CMK (cell line): ENCODE data around the gene ACVR2B.

Source experiments
- DNase-seq: peaks from one replicate; pipeline ENCODE4 v3.0.0-alpha.2; 2010; ENCODE audit warnings: low read depth

The ACVR2B gene

GRCh38 chr3:38458796-38459498, 5.3 kb downstream of the ACVR2B start:
- DNase-seq: no peak

- no peak for DNase-seq
Measured at GRCh38 chr3:38459499-38460048, 5.9 kb downstream of the ACVR2B start.

- no peak for DNase-seq
Measured at GRCh38 chr3:38460377-38461270, 6.9 kb downstream of the ACVR2B start.

GRCh38 chr3:38465588-38466154, 12.0 kb downstream of the ACVR2B start:
- DNase-seq: no peak

GRCh38 chr3:38468765-38469164, 15.1 kb downstream of the ACVR2B start:
- no peak for DNase-seq

- no peak for DNase-seq
Measured at GRCh38 chr3:38469852-38470251, 16.2 kb downstream of the ACVR2B start.

GRCh38 chr3:38471260-38471857, 17.7 kb downstream of the ACVR2B start:
- DNase-seq: no peak

- no peak for DNase-seq
Measured at GRCh38 chr3:38472342-38472741, 18.7 kb downstream of the ACVR2B start.

- DNase-seq: no peak
Measured at GRCh38 chr3:38473229-38473628, 19.5 kb downstream of the ACVR2B start.

- no peak for DNase-seq
Measured at GRCh38 chr3:38474928-38475605, 21.4 kb downstream of the ACVR2B start.

GRCh38 chr3:38475716-38476115, 22.0 kb downstream of the ACVR2B start:
- no peak for DNase-seq

- no peak for DNase-seq
Measured at GRCh38 chr3:38476157-38476756, 22.6 kb downstream of the ACVR2B start.

GRCh38 chr3:38477057-38477820, 23.5 kb downstream of the ACVR2B start:
- no peak for DNase-seq

GRCh38 chr3:38477839-38478450, 24.3 kb downstream of the ACVR2B start:
- no peak for DNase-seq

GRCh38 chr3:38478901-38479300, 25.2 kb downstream of the ACVR2B start:
- no peak for DNase-seq

GRCh38 chr3:38479431-38480092, 25.9 kb downstream of the ACVR2B start:
- DNase-seq: no peak

- DNase-seq: no peak
Measured at GRCh38 chr3:38480093-38480445, 26.4 kb downstream of the ACVR2B start.

- no peak for DNase-seq
Measured at GRCh38 chr3:38480930-38481329, 27.2 kb downstream of the ACVR2B start.

GRCh38 chr3:38482951-38483350, 29.3 kb downstream of the ACVR2B start:
- no peak for DNase-seq

GRCh38 chr3:38487323-38487722, 33.6 kb downstream of the ACVR2B start:
- no peak for DNase-seq
